CD4-positive, alpha-beta T cell treated with Interleukin-1 beta for 1 hour (primary cell): ENCODE data around the gene NBPF15.
A peak's percentile ranks its signal among the peaks of the same experiment; 100 is the strongest.
"Not testable (repeated sequence)": the region's sequence is repeated elsewhere in the genome, so short reads cannot be mapped to it uniquely, and the experiment has no call there.

Experiments used
- DNase-seq, 2 donors: peaks; one replicate each; pipeline ENCODE4 v3.0.0-alpha.2; 2020 to 2022

The NBPF15 gene

DNA sequence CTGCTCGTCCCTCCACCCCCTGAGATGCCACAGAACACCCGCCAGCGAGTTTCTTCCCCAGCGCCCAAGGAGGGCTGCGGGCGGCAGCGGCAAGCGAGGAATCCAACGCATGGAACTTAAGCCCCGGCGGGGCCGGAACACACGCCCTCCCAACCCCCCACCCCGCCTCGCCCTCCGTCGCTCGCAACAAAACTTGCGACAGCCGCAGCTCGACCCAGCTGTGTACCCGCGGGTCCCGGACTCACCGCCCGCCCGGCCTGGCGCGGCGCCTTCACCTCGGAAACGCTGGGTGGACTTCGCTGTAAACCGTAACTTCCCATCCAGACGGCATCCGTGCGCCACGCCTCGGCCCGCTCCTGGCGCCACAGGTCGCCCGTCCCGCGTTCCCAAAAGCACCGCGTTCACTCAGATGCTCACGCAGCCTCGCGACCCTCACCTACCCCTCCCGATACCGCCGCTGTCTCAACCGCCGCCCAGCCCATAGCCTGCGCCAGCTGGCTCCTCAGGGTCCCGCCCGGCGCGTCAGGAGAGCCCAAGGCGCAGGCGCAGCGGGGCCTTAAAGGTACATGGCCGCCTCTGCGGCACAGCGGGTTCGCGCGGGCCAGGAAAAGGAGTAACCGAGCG is at the start of gene NBPF15:
Gene NBPF15, minus strand, starts transcription at position 534 of the 624 bp plus-strand sequence. CDS start 21,666 bp downstream, outside the sequence.
- DNase-seq = peak; percentile 78

DNA sequence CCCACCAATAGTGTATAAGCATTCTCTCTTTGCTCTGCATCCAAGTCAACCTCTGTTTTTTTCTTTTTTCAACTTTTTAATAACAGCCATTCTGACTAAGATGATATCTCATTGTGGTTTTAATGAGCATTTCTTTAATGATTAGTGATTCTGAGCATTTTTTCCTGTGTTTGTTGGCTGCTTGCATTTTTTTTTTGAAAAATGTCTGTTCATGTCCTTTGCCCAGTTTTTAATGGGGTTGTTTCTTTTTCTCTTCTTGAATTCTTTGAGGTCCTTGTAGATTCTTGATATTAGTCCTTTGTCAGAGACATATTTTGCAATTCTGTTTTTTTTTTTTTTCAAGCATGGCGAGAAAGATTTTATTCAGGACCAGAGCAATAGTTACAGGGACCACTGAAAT is 35.0 kb upstream of the NBPF15 start:
- DNase-seq = not testable (repeated sequence)

DNA sequence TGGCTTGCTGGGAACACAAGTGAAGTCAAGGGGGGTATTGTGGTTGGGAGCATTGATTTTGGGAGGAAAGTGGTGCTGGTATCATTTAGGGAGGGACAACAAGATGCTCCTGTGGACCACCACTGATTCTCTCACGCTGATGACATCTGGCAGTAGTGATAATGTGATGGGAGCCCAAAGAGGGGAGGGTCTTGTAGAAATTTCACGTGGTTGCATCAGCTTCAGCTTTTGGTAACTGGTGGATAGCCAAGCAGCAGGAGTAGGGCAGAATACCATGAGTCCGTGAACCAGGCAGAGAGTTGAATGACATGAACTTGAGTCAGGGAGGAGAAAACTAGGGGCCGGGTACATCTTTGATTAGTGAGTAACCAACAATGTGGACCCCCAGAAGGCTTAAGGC is 32.7 kb upstream of the NBPF15 start:
- not testable (repeated sequence) for DNase-seq

GRCh38 chr1:144490394-144490793 is 28.9 kb upstream of the NBPF15 start:
- DNase-seq = peak; percentile 13 to 30

DNA sequence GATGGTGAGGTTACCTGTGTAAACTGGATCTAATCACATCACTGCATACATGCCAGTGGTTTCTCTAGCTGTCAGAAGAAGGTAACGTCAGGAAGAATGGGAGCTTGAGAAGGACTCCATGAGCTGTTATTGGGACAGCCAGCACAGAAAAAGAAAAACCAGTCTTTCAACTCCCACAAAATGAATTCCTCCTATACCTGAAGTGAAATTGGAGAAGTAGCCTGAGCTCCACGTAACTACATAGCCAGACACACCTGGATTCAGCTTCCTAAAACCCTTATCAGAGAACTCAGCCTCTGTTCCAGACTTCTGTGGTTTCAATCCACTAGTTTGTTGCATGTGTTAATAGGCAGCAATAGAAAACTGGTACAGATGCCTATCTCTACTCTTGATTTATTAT is 25.5 kb upstream of the NBPF15 start:
- not testable (repeated sequence) for DNase-seq

DNA sequence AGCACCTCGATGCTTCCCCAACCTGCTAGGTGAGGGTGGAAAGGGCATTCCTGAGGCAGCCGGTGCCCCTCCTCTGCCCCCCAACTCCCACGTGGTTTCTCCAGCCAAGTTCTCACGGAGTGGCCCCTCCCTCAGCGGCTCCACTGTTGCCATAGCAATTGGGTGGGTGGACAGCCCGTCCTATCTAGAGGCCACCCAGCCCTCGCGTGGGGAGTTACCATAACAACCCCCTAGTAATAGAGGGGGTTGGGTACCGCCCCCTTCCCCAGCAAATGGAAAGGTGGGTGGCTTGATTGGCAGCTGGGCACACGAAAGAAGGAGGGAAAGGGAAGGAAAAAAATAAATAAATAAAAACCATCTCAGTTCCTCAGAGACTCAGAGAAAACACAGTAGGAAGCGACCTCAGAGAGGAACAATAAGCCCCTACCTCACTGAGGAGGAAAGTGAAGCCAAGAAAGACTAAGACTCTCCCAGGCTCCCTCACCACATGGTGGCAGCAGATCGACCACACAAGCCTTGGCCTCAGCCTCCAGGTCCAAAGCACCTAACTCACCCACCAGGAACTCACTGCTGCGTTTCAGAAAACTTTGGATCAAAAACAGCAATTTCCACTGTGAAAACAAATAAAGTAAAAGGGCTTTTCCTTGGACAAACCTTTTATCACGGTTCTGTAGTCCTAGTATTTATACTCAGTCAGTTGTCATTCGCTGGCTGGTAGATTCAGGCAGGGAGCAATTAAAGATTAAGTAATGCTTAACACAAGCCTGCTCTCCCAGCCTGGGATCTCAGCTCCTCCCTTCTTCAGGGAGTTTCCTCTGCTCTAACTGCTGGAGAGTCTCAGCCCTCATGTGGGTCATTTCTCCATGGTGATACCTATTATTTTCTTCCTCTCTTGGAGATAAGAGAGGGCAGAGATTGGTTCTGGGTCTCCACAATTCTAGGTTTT is 23.9 kb upstream of the NBPF15 start:
- DNase-seq = not testable (repeated sequence)

DNA sequence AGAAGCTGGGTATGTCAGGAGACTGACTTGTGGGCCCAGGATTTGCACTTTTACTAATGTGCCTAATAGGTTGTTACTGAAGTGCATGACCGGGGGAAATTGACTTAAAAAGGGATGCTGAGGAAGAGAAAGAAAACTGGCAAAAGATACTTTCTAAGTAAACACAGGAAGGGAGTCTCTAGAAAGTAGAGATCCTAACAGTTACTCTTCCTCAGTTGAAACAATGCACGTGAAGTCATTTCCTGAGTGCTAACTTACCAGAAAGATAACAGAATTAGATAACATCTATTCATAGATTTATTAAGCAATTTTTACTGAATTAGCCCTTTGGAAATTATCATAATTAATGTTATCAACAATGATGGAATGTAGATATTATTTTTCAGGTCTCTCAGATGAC is 12.4 kb upstream of the NBPF15 start:
- DNase-seq = not testable (repeated sequence)

DNA sequence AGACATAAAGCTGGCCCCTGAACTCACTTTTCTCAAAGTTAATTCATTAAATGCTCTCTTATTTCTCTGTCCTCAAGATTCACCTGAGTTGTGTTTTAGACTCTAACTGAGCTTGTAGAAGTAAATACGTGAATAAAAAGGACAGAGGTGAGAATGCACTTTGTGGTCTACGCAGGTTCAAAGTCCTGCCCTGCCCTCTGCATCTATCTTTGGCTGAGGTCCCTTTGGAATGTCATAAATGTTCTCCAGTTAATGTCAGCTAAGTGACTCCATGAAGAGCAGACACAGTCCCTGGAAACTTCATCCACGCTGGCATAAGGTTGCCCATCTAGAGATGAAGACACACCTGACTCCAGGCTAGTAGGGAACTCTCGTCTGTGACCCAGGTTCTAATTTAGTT is 10.0 kb upstream of the NBPF15 start:
- not testable (repeated sequence) for DNase-seq

GRCh38 chr1:144461778-144462177 is 309 bp upstream of the NBPF15 start:
- not testable (repeated sequence) for DNase-seq

DNA sequence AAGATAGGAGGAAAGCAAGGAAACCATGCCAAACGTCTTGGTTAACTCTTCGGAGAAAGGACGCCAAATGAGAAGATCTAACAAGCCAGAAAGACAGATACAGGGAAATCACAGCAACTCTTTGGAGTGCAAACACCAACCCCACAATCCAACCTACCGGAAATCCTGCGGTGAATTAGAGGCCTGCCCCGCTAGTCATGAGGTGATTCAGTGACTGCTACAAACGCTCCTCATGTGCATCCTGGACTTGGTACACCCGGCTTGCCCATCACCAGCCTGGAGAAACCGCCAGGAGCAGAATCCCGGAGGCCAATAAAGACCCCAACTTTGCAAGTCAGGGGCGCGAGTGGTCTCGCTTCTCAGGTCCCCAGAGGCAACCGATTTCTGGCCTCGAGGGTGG is 783 bp downstream of the NBPF15 start:
- DNase-seq = peak; percentile 9 to 50

DNA sequence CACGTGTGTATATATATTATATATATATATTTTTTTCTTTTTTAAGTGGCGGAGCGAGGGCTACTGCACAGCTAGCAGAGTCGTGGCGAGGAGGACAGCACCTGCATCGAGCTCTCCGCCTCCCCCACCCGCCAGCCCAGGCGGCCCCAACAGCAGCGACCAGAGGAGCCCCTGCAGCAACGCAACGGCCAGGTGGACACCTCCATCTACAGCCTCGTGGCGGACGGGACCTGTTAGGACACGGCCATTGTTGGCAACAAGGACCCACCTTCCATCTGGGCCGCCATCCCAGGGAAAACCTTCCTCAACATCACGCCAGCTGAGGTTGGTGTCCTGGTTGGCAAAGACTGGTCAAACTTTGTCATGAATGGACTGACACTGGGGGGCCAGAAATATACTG is 19.1 kb downstream of the NBPF15 start:
- not testable (repeated sequence) for DNase-seq

- DNase-seq = not testable (repeated sequence)
Measured at GRCh38 chr1:144439737-144440136, 21.7 kb downstream of the NBPF15 start.

DNA sequence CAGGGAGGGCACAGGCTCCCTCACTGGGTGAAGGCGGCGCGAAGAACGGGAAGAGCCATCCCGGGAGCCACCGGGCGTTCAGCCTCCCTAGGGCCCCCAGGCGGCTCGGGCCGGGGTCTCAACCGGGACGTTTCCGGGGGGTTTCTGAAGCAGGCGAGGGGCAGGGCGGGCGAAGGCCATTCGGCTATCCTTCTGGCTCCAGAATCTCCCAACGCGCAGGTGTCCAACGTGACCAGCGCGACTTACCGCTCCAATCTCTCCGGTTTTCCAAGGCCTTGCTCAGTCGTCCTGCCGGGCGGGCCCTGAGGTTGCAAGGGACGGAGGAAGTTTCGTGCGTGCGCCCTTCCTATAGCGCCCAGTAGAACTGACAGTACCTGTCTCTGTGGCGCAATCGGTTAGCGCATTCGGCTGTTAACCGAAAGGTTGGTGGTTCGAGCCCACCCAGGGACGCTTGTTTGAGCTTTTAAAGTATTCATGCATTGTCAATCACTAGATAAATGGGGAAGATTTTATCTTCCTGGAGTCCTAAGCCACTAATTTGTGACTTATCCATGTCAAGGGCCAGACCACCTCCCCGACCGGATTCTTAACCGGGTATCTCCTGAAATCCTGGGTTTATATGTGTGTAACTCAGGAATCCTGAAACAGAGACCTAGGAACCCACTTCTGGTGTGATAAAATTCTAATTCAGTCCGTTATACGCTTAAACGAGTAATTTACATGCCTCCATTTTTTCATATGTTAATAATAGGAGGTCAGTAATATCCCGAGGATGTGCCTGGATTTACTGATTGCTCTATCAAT is 42.4 kb downstream of the NBPF15 start:
- DNase-seq = peak; percentile 77 to 80

GRCh38 chr1:144413404-144414118 is 47.9 kb downstream of the NBPF15 start:
- not testable (repeated sequence) for DNase-seq

DNA sequence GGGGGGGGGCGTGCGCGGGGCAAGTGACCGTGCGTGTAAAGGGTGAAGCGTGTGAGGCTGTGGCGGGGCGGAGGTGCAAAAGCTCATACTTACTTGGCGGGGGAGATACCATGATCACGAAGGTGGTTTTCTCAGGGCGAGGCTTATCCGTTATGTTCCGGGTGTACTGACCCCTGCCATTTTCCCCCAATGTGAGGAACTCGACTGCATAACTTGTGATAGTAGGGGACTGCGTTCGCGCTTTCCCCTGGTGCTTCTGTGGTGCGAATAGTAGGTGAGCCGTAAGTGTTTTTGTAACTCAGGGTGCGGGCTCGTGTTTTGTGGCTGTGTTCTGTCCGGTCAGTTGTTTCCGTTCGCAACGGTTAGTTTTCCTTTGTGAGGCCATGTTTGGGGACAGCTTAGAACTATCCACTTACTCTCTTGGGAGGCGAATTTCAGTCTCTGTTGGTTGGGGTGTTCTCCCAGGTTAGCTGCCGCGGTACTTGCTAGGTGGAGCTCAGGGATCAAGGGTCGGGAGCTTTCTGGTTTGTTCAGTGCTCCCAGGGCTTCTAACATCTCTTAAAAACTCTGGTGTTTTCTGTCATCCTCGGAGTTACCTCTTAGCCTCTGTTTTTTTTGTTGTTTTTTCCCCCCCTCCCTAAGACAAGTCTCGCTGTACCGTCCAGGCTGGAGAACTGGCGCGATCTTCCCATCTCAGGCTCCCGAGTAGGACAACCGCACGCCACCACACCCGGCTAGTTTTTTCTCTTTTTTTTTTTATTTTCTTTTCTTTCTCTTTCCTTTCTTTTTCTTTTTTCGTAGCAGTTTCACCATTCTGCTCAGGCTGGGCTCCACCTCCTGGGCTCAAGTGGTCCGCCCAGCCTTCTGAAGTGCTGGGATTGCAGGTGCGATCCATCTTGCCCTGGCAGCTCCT is 48.7 kb downstream of the NBPF15 start:
- DNase-seq = peak; percentile 94

DNA sequence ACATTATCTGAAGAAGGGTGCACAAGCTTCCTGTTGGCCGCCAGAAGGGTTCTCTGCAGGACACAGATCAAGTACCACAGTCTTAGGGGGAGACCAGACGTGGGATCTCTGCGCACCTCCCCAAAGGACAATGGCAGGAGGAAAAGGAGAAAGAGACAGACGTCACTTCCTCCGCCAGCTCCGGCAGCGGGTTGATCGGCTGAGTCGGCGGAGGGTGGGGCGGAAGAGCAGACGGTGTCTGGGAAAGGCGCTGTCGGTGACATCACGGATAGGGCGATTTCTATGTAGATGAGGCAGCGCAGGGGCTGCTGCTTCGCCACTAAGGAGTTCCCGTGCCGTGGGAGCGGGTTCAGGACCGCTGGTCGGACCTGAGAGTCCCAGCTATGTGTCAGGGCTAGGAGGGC is 49.4 kb downstream of the NBPF15 start:
- DNase-seq = peak; percentile 89 to 93

- not testable (repeated sequence) for DNase-seq
Measured at GRCh38 chr1:144402807-144403206, 58.7 kb downstream of the NBPF15 start.

GRCh38 chr1:144371651-144372050 is 89.8 kb downstream of the NBPF15 start:
- not testable (repeated sequence) for DNase-seq
